Measurements from ENCODE around the gene VEGFD.

GRCh38 chrX:15311119-15311518 is 73.1 kb downstream of the VEGFD start:
- no peak for TF ChIP-seq TEAD3 (CRISPR knock-in tag; optimal IDR thresholded peaks at IDR 0.05; ENCODE audit: borderline replicate concordance)
- TF ChIP-seq, protein P1, sequence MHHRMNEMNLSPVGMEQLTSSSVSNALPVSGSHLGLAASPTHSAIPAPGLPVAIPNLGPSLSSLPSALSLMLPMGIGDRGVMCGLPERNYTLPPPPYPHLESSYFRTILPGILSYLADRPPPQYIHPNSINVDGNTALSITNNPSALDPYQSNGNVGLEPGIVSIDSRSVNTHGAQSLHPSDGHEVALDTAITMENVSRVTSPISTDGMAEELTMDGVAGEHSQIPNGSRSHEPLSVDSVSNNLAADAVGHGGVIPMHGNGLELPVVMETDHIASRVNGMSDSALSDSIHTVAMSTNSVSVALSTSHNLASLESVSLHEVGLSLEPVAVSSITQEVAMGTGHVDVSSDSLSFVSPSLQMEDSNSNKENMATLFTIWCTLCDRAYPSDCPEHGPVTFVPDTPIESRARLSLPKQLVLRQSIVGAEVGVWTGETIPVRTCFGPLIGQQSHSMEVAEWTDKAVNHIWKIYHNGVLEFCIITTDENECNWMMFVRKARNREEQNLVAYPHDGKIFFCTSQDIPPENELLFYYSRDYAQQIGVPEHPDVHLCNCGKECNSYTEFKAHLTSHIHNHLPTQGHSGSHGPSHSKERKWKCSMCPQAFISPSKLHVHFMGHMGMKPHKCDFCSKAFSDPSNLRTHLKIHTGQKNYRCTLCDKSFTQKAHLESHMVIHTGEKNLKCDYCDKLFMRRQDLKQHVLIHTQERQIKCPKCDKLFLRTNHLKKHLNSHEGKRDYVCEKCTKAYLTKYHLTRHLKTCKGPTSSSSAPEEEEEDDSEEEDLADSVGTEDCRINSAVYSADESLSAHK (CRISPR knock-in tag; IDR thresholded peaks at IDR 0.05; ENCODE audit: borderline replicate concordance) = no peak
- TF ChIP-seq, protein P2, sequence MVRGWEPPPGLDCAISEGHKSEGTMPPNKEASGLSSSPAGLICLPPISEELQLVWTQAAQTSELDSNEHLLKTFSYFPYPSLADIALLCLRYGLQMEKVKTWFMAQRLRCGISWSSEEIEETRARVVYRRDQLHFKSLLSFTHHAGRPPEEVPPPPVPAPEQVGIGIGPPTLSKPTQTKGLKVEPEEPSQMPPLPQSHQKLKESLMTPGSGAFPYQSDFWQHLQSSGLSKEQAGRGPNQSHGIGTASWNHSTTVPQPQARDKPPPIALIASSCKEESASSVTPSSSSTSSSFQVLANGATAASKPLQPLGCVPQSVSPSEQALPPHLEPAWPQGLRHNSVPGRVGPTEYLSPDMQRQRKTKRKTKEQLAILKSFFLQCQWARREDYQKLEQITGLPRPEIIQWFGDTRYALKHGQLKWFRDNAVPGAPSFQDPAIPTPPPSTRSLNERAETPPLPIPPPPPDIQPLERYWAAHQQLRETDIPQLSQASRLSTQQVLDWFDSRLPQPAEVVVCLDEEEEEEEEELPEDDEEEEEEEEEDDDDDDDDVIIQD (CRISPR knock-in tag; IDR thresholded peaks at IDR 0.05; ENCODE audit: low read depth) = no peak
- no peak for TF ChIP-seq RAD51 (IDR thresholded peaks at IDR 0.05; ENCODE audit: borderline replicate concordance)
- TF ChIP-seq ZNF766 (CRISPR knock-in tag; IDR thresholded peaks at IDR 0.05; ENCODE audit: borderline replicate concordance) = no peak
- TF ChIP-seq USF2 (IDR thresholded peaks at IDR 0.05; ENCODE audit: low read depth, low read length) = no peak
- TF ChIP-seq USF2 (CRISPR knock-in tag; IDR thresholded peaks at IDR 0.05; ENCODE audit: borderline replicate concordance) = no peak
- no peak for TF ChIP-seq NFYB (CRISPR knock-in tag; IDR thresholded peaks at IDR 0.05)
- TF ChIP-seq HDAC1 (CRISPR knock-in tag; IDR thresholded peaks at IDR 0.05) = no peak
- TF ChIP-seq ZNF564 (CRISPR knock-in tag; IDR thresholded peaks at IDR 0.05) = no peak
- no peak for TF ChIP-seq ZNF10 (CRISPR knock-in tag; IDR thresholded peaks at IDR 0.05; ENCODE audit: borderline replicate concordance, low read depth)
